H1 (cell line): ENCODE measurements around the gene RASGRP3. TPM values are rescaled to one million over a fixed set of nuclear protein-coding genes. Genes with fewer than 3 reads are reported as not detected.

Experiments
- CTCF ChIA-PET: fragments of 300-600 bp; sonication (Branson Sonifier 250); formaldehyde crosslinking; loops from one replicate; lab custom pipeline; 2021; ENCODE audit not compliant: partially characterized antibody; lab: Charles Lee
- POLR2A ChIA-PET: fragments of 300-600 bp; sonication (Branson Sonifier 250); formaldehyde crosslinking; loops from one replicate; lab custom pipeline; 2021; ENCODE audit warnings: inconsistent platforms; ENCODE audit not compliant: partially characterized antibody; lab: Charles Lee
- DNase-seq, 2 experiments: peaks; one replicate each; pipeline versions ENCODE4 v3.0.0 to v3.0.0-alpha.2; 2010 to 2022; ENCODE audit warnings: low spot score in 2 of 2, low read depth in 1 of 2, mixed read lengths in 1 of 2
- FAIRE-seq: peaks from 2 replicates; lab custom pipeline; 2011; peaks lifted over from hg19 to GRCh38; lab: Jason Lieb, UNC
- H2AFZ ChIP-seq: 2 replicates; pipeline ENCODE4 v1.8.1; 2012; ENCODE audit warnings: low read length, inconsistent platforms
- H2AK5ac ChIP-seq: 2 replicates; pipeline ENCODE4 v1.6.1; 2013; ENCODE audit warnings: low read depth, low read length
- H2BK120ac ChIP-seq: replicated peaks from 2 replicates; pipeline ENCODE3; 2013; ENCODE audit warnings: low read depth, low read length, inconsistent platforms
- H2BK12ac ChIP-seq: 2 replicates; pipeline ENCODE4 v1.6.1; 2013; ENCODE audit warnings: low read depth, low read length
- H2BK15ac ChIP-seq: 2 replicates; pipeline ENCODE4 v1.6.1; 2013; ENCODE audit warnings: low read length
- H2BK20ac ChIP-seq: 2 replicates; pipeline ENCODE4 v1.6.1; 2013; ENCODE audit warnings: low read length
- H2BK5ac ChIP-seq: 2 replicates; pipeline ENCODE4 v1.6.1; 2013; ENCODE audit warnings: low read depth, low read length
- H3K14ac ChIP-seq: 2 replicates; pipeline ENCODE4 v1.6.1; 2013; ENCODE audit warnings: inconsistent platforms; ENCODE audit not compliant: insufficient read length
- H3K18ac ChIP-seq: 2 replicates; pipeline ENCODE4 v1.6.1; 2013; ENCODE audit warnings: low read length; ENCODE audit errors: extremely low read depth
- H3K23ac ChIP-seq: 2 replicates; pipeline ENCODE4 v1.6.1; 2013; ENCODE audit warnings: inconsistent platforms; ENCODE audit not compliant: insufficient read length
- H3K23me2 ChIP-seq: 2 replicates; pipeline ENCODE4 v1.6.1; 2013; ENCODE audit warnings: low read depth, low read length
- H3K27ac ChIP-seq: 2 replicates; pipeline ENCODE4 v1.6.1; 2011; ENCODE audit warnings: low read depth, low read length, inconsistent platforms
- H3K27me3 ChIP-seq, 4 experiments: replicated peaks in 1 of 4; 1 replicate in 1 of 4; 2 replicates in 3 of 4; pipeline versions ENCODE4 v1.6.1 to v1.8.1; 2011 to 2013; ENCODE audit warnings: low read length in 3 of 4, mild to moderate bottlenecking in 3 of 4, inconsistent platforms in 2 of 4, mixed read lengths in 2 of 4, moderate library complexity in 1 of 4; ENCODE audit not compliant: control insufficient read depth in 3 of 4, insufficient read depth in 3 of 4; ENCODE audit errors: extremely low read depth in 1 of 4
- H3K36me3 ChIP-seq, 4 experiments: 2 replicates each; pipeline versions ENCODE4 v1.6.1 to v1.8.1; 2011 to 2013; ENCODE audit warnings: mild to moderate bottlenecking in 4 of 4, low read length in 3 of 4, moderate library complexity in 2 of 4, control low read depth in 1 of 4, inconsistent platforms in 1 of 4; ENCODE audit not compliant: insufficient read depth in 4 of 4, control insufficient read depth in 2 of 4
- H3K4ac ChIP-seq: replicated peaks from 2 replicates; pipeline ENCODE3; 2013; ENCODE audit warnings: low read length, low read depth, mixed read lengths, inconsistent platforms; ENCODE audit not compliant: insufficient read length
- H3K4me1 ChIP-seq, 4 experiments: replicated peaks in 1 of 4; 1 replicate in 1 of 4; 2 replicates in 3 of 4; pipeline versions ENCODE4 v1.6.1 to v1.8.1; 2011 to 2013; ENCODE audit warnings: low read length in 3 of 4, inconsistent platforms in 2 of 4, mixed read lengths in 1 of 4; ENCODE audit not compliant: insufficient read depth in 4 of 4, control insufficient read depth in 3 of 4
- H3K4me2 ChIP-seq, 2 experiments: 2 replicates each; pipeline versions ENCODE4 v1.6.1 to v1.8.1; 2011 to 2013; ENCODE audit warnings: low read depth in 2 of 2, low read length in 2 of 2, control low read depth in 1 of 2, inconsistent platforms in 1 of 2, mild to moderate bottlenecking in 1 of 2; ENCODE audit not compliant: insufficient read depth in 1 of 2
- H3K4me3 ChIP-seq, 4 experiments: fragments of 200-600, 300-600 bp in 1 of 4; sonication (generic), shearing (Covaris generic), sonication (Bioruptor Twin) in 1 of 4; 2 replicates each; pipeline versions ENCODE4 v1.5.1 to v1.8.1; 2011 to 2016; ENCODE audit warnings: low read length in 4 of 4, low read depth in 3 of 4, control low read depth in 2 of 4, inconsistent platforms in 2 of 4, mild to moderate bottlenecking in 2 of 4, mixed read lengths in 1 of 4, moderate library complexity in 1 of 4; ENCODE audit not compliant: insufficient read depth in 2 of 4; ENCODE audit errors: extremely low read depth in 1 of 4
- H3K56ac ChIP-seq: replicated peaks from 2 replicates; pipeline ENCODE3; 2013; ENCODE audit warnings: low read depth, mild to moderate bottlenecking, mixed read lengths, low read length, inconsistent platforms; ENCODE audit not compliant: insufficient read length
- H3K79me1 ChIP-seq: 2 replicates; pipeline ENCODE4 v1.6.1; 2013; ENCODE audit warnings: low read depth, low read length, control low read depth
- H3K79me2 ChIP-seq, 2 experiments: 2 replicates each; pipeline versions ENCODE4 v1.6.1 to v1.8.1; 2012 to 2013; ENCODE audit warnings: low read length in 2 of 2, mild to moderate bottlenecking in 2 of 2, inconsistent platforms in 1 of 2; ENCODE audit not compliant: insufficient read depth in 2 of 2, control insufficient read depth in 1 of 2
- H3K9ac ChIP-seq, 4 experiments: replicated peaks in 1 of 4; 1 replicate in 1 of 4; 2 replicates in 3 of 4; pipeline versions ENCODE4 v1.6.1 to v1.8.1; 2011 to 2013; ENCODE audit warnings: low read depth in 3 of 4, low read length in 3 of 4, control low read depth in 2 of 4, mild to moderate bottlenecking in 2 of 4, moderate library complexity in 2 of 4, inconsistent platforms in 1 of 4; ENCODE audit errors: extremely low read depth in 1 of 4
- H3K9me3 ChIP-seq, 2 experiments: 2 replicates each; pipeline versions ENCODE4 v1.6.1 to v1.8.1; 2012 to 2013; ENCODE audit warnings: mild to moderate bottlenecking in 2 of 2, moderate library complexity in 2 of 2, control low read depth in 1 of 2, inconsistent platforms in 1 of 2, low read depth in 1 of 2, low read length in 1 of 2, mixed read lengths in 1 of 2; ENCODE audit not compliant: insufficient read depth in 2 of 2
- H4K20me1 ChIP-seq, 2 experiments: replicated peaks in 1 of 2; 2 replicates each; pipeline versions ENCODE3 to v1.8.1; 2011 to 2013; ENCODE audit warnings: inconsistent platforms in 2 of 2, low read length in 2 of 2, mild to moderate bottlenecking in 1 of 2; ENCODE audit not compliant: insufficient read depth in 2 of 2, control insufficient read depth in 1 of 2
- H4K5ac ChIP-seq: 2 replicates; pipeline ENCODE4 v1.6.1; 2013; ENCODE audit warnings: low read length, low read depth, mixed read lengths, inconsistent platforms; ENCODE audit not compliant: insufficient read length
- H4K8ac ChIP-seq: 2 replicates; pipeline ENCODE4 v1.8.0; 2013; ENCODE audit warnings: mild to moderate bottlenecking, moderate library complexity, low read length, inconsistent platforms; ENCODE audit not compliant: insufficient read depth; ENCODE audit errors: extremely low read depth
- H4K91ac ChIP-seq: replicated peaks from 2 replicates; pipeline ENCODE3; 2013; ENCODE audit warnings: low read length, mixed read lengths, inconsistent platforms; ENCODE audit not compliant: insufficient read length
- ATF2 ChIP-seq: IDR thresholded peaks from 2 replicates; pipeline ENCODE4 v1.6.1; 2012; ENCODE audit warnings: low read length, inconsistent platforms
- CBX5 ChIP-seq: fragments of 300-800, 300-1000 bp; sonication (generic); IDR thresholded peaks from 2 replicates; pipeline ENCODE4 v1.7.1; 2016; ENCODE audit warnings: antibody characterized with exemption, low read length, low read depth
- CBX8 ChIP-seq: fragments of 300-800, 300-1000 bp; sonication (generic); IDR thresholded peaks from 2 replicates; pipeline ENCODE4 v1.7.1; 2016; ENCODE audit warnings: low read depth, low read length, borderline replicate concordance
- CREB1 ChIP-seq: IDR thresholded peaks from 2 replicates; pipeline ENCODE4 v1.6.1; 2012; ENCODE audit warnings: inconsistent platforms
- E2F6 ChIP-seq: IDR thresholded peaks from 2 replicates; pipeline ENCODE4 v1.6.1; 2012; ENCODE audit warnings: inconsistent platforms
- POLR2AphosphoS5 ChIP-seq: IDR thresholded peaks from 2 replicates; pipeline ENCODE4 v1.6.1; 2011; ENCODE audit warnings: low read depth, low read length
- SP1 ChIP-seq: IDR thresholded peaks from 2 replicates; pipeline ENCODE4 v1.6.1; 2011; ENCODE audit warnings: low read depth, low read length
- WGBS, 2 experiments: shearing (Covaris generic) in 1 of 2; methylation state at CpG; one replicate each; pipeline versions ENCODE4 v1.1.6 to v1.1.7; 2013 to 2015; ENCODE audit warnings: low lambda C conversion rate in 2 of 2, mixed read lengths in 2 of 2, inconsistent platforms in 1 of 2, low coverage in 1 of 2, missing lambda C conversion rate in 1 of 2; ENCODE audit not compliant: insufficient replicate concordance in 2 of 2, insufficient coverage in 1 of 2, insufficient read length in 1 of 2; ENCODE audit errors: extremely low coverage in 1 of 2, missing lambda C conversion rate in 1 of 2; 5-methylcytosine and 5-hydroxymethylcytosine counted together
- polyA plus RNA-seq, 7 experiments: library from polyadenylated mRNA; depleted of rRNA in 3 of 7; stranded (reverse) in 5 of 7; unstranded in 2 of 7; fragments of >200 nt in 5 of 7; fragments of 200-250 nt in 2 of 7; gene quantifications; 1 replicate in 5 of 7; 2 replicates in 1 of 7; 4 replicates in 1 of 7; pipeline versions ENCODE4 v1.2.1 to v1.2.3, GENCODE V29; 2011 to 2013; ENCODE audit warnings: missing spikeins in 2 of 7, mixed read lengths in 2 of 7
- total RNA-seq: library from RNA; stranded (reverse); fragmentation: NEBNext Ultra II Directional; extraction: Animal tissue kit (Norgen Biotek cat#: 25700); gene quantifications from 2 replicates; pipeline ENCODE4 v1.2.1, GENCODE V29; 2021

Gene RASGRP3
- total and polyA plus RNA-seq, 2 of the 8 experiments (the other 6 are each of a cell fraction or from before 2014, with no cell fraction given), result 0.06 TPM; not detected in 1

- Histone ChIP-seq H3K4ac (no peak overlapping the region), H2BK5ac (no peak overlapping the region), H3K23ac (no peak overlapping the region), H3K14ac (no peak overlapping the region), H2AFZ (no peak overlapping the region), H4K5ac (no peak overlapping the region), H3K79me1 (no peaks in the 10 kb centered on the region), H3K4me3 (no peak overlapping the region), H4K91ac (no peak overlapping the region), H3K56ac (no peak overlapping the region), H2BK20ac (no peak overlapping the region), H3K4me1 (peaks cover 0 to 5% (median 0%) of the 10 kb centered on the region in 4 experiments; a peak in 1 of 7 replicates), H2BK120ac (no peak overlapping the region), H3K9me3 (no peaks in the 10 kb centered on the region), H3K36me3 (no peaks in the 10 kb centered on the region), H3K27me3 (no peaks in the 10 kb centered on the region), H2BK15ac (no peak overlapping the region), H3K9ac (no peak overlapping the region), H3K18ac (no peak overlapping the region), H2AK5ac (no peak overlapping the region), H4K8ac (no peak overlapping the region), H3K4me2 (no peak overlapping the region), H2BK12ac (no peak overlapping the region), H3K79me2 (no peaks in the 10 kb centered on the region), H3K23me2 (no peaks in the 10 kb centered on the region), H4K20me1 (no peaks in the 10 kb centered on the region), H3K27ac (no peak overlapping the region)
- no peak for TF ChIP-seq CREB1
- TF ChIP-seq POLR2AphosphoS5, result no peak
- TF ChIP-seq E2F6, result no peak
- TF ChIP-seq SP1, result no peak
- TF ChIP-seq CBX8, result no peak
- no peak for TF ChIP-seq ATF2
- no peak for TF ChIP-seq CBX5
- no peak for DNase-seq
- CTCF ChIA-PET, result no interaction called here
- FAIRE-seq, result no peak
- WGBS, 2 experiments, result 94% methylated on average over 3 of the region's 3 CpGs; no CpG with 5 or more reads in 1 of the 2 experiments
- POLR2A ChIA-PET, result no interaction called here
These were observed 73.8 kb downstream of the RASGRP3 start for GRCh38 chr2:33550206-33550605.
